GM23338 (cell line): ENCODE data around the gene KAZN. TPM values are rescaled to one million over a fixed set of nuclear protein-coding genes. Genes with fewer than 3 reads are reported as not detected.
A peak's percentile ranks its signal among the peaks of the same experiment; 100 is the strongest.

ENCODE experiments used
- ATAC-seq: fragments of 200-7000 bp; cut with Tn5 transposase; 3 replicates; pipeline ENCODE4 v1.9.1; 2020
- DNase-seq: peaks from one replicate; pipeline ENCODE4 v3.0.0-alpha.2; 2015; ENCODE audit warnings: low spot score
- H2AFZ ChIP-seq: fragments of 200-600 bp; sonication (generic); 2 replicates; pipeline ENCODE4 v1.8.0; 2016; ENCODE audit warnings: antibody characterized with exemption, mild to moderate bottlenecking, moderate library complexity
- H3F3A ChIP-seq: fragments of 200-600 bp; sonication (generic); replicated peaks from 2 replicates; pipeline ENCODE4 v1.8.0; 2017; ENCODE audit warnings: antibody characterized with exemption, mixed run types, low read depth
- H3K27ac ChIP-seq: fragments of 200-600 bp; sonication (generic); 2 replicates; pipeline ENCODE4 v1.6.1; 2016; ENCODE audit warnings: low read depth
- H3K27me3 ChIP-seq: fragments of 200-600 bp; sonication (generic); 2 replicates; pipeline ENCODE4 v1.8.0; 2016; ENCODE audit warnings: mild to moderate bottlenecking, mixed run types, moderate library complexity; ENCODE audit not compliant: insufficient read depth
- H3K36me3 ChIP-seq: fragments of 200-600 bp; sonication (generic); 2 replicates; pipeline ENCODE4 v1.8.0; 2016; ENCODE audit warnings: mild to moderate bottlenecking; ENCODE audit not compliant: insufficient read depth
- H3K4me1 ChIP-seq: fragments of 200-600 bp; sonication (generic); 2 replicates; pipeline ENCODE4 v1.8.0; 2016; ENCODE audit warnings: mild to moderate bottlenecking, moderate library complexity; ENCODE audit not compliant: insufficient read depth
- H3K4me2 ChIP-seq: fragments of 200-600 bp; sonication (generic); 2 replicates; pipeline ENCODE4 v1.7.1; 2017; ENCODE audit warnings: mixed run types
- H3K4me3 ChIP-seq: fragments of 200-600 bp; sonication (generic); 2 replicates; pipeline ENCODE4 v1.6.1; 2016; ENCODE audit warnings: mixed run types
- H3K79me2 ChIP-seq: fragments of 200-600 bp; sonication (generic); replicated peaks from 2 replicates; pipeline ENCODE4 v1.8.0; 2017; ENCODE audit warnings: mild to moderate bottlenecking; ENCODE audit not compliant: insufficient read depth
- H3K9me2 ChIP-seq: fragments of 200-600 bp; sonication (generic); 2 replicates; pipeline ENCODE4 v1.8.0; 2017; ENCODE audit not compliant: insufficient read depth
- H4K20me1 ChIP-seq: fragments of 200-600 bp; sonication (generic); replicated peaks from 2 replicates; pipeline ENCODE4 v1.8.0; 2017; ENCODE audit warnings: mild to moderate bottlenecking; ENCODE audit not compliant: insufficient read depth
- H3K27ac Mint-ChIP-seq: 2 replicates; pipeline ENCODE4 v1.8.0; 2020; ENCODE audit warnings: inconsistent platforms, mild to moderate bottlenecking, moderate library complexity, mixed read lengths
- H3K27me3 Mint-ChIP-seq: 3 replicates; pipeline ENCODE4 v1.8.0; 2022; ENCODE audit warnings: low read depth, mild to moderate bottlenecking, moderate library complexity, mixed read lengths, inconsistent platforms; ENCODE audit not compliant: insufficient read depth, poor library complexity
- H3K36me3 Mint-ChIP-seq: 3 replicates; pipeline ENCODE4 v1.8.0; 2021; ENCODE audit warnings: low read depth, mild to moderate bottlenecking, inconsistent platforms, moderate library complexity, mixed read lengths
- H3K4me1 Mint-ChIP-seq: 3 replicates; pipeline ENCODE4 v1.8.0; 2020; ENCODE audit warnings: mild to moderate bottlenecking, inconsistent platforms, mixed read lengths
- H3K4me3 Mint-ChIP-seq: 3 replicates; pipeline ENCODE4 v1.8.0; 2021; ENCODE audit warnings: moderate library complexity, mild to moderate bottlenecking, inconsistent platforms, mixed read lengths
- H3K9me3 Mint-ChIP-seq: 3 replicates; pipeline ENCODE4 v1.8.0; 2020; ENCODE audit warnings: moderate library complexity, mild to moderate bottlenecking, inconsistent platforms, mixed read lengths
- CREB1 ChIP-seq: fragments of 250-450 bp; sonication (Bioruptor Pico); IDR thresholded peaks from 2 replicates; pipeline ENCODE4 v1.5.0; 2020; ENCODE audit warnings: low read depth, mild to moderate bottlenecking, moderate library complexity
- CTCF ChIP-seq, 2 experiments: fragments of 200-600 bp in 1 of 2; sonication (generic) in 1 of 2; conservative IDR thresholded peaks; 2 replicates each; pipeline versions ENCODE4 v1.5.1 to v1.6.1; 2016 to 2017; ENCODE audit warnings: antibody characterized with exemption in 2 of 2, low read depth in 2 of 2, mild to moderate bottlenecking in 2 of 2, moderate library complexity in 1 of 2
- ETS1 ChIP-seq: IDR thresholded peaks from 2 replicates; pipeline ENCODE4 v1.6.1; 2016; ENCODE audit warnings: antibody characterized with exemption
- EZH2 ChIP-seq: fragments of 200-600 bp; sonication (generic); IDR thresholded peaks from one replicate; pipeline ENCODE4 v1.8.0; 2017; ENCODE audit warnings: antibody characterized with exemption, mild to moderate bottlenecking, low read depth; ENCODE audit not compliant: unreplicated experiment
- EZH2phosphoT487 ChIP-seq: fragments of 200-600 bp; sonication (generic); IDR thresholded peaks from one replicate; pipeline ENCODE4 v1.8.1; 2018; ENCODE audit warnings: antibody characterized with exemption; ENCODE audit not compliant: unreplicated experiment
- JUNB ChIP-seq: IDR thresholded peaks from one replicate; pipeline ENCODE4 v1.6.1; 2016; ENCODE audit warnings: antibody characterized with exemption; ENCODE audit not compliant: unreplicated experiment
- NANOG ChIP-seq: IDR thresholded peaks from 2 replicates; pipeline ENCODE4 v1.6.1; 2016; ENCODE audit warnings: antibody characterized with exemption, borderline replicate concordance
- POLR2AphosphoS5 ChIP-seq: IDR thresholded peaks from 2 replicates; pipeline ENCODE4 v1.6.1; 2016; ENCODE audit warnings: antibody characterized with exemption, low read depth
- REST ChIP-seq: IDR thresholded peaks from one replicate; pipeline ENCODE4 v1.6.1; 2018; ENCODE audit warnings: antibody characterized with exemption; ENCODE audit not compliant: unreplicated experiment
- STAT1 ChIP-seq: IDR thresholded peaks from one replicate; pipeline ENCODE4 v1.6.1; 2016; ENCODE audit warnings: antibody characterized with exemption; ENCODE audit not compliant: unreplicated experiment
- ZNF114 ChIP-seq: fragments of 250-450 bp; sonication (Bioruptor Pico); IDR thresholded peaks from 2 replicates; pipeline ENCODE4 v1.5.0; 2020; ENCODE audit warnings: mild to moderate bottlenecking, moderate library complexity
- ZNF331 ChIP-seq: fragments of 250-450 bp; sonication (Bioruptor Pico); IDR thresholded peaks from 2 replicates; pipeline ENCODE4 v1.5.0; 2020; ENCODE audit warnings: low read depth, mild to moderate bottlenecking, moderate library complexity
- ZNF462 ChIP-seq: fragments of 250-450 bp; sonication (Bioruptor Pico); IDR thresholded peaks from 2 replicates; pipeline ENCODE4 v1.5.0; 2020; ENCODE audit warnings: mild to moderate bottlenecking, moderate library complexity
- polyA plus RNA-seq: library from polyadenylated mRNA; unstranded; fragments of >200 nt; fragmentation: Nextera tagmentation; extraction: Ambion mirVana; gene quantifications from 2 replicates; pipeline ENCODE4 v1.2.1, GENCODE V29; 2016
- total RNA-seq: library from RNA; depleted of rRNA; stranded (reverse); fragments of >200 nt; shearing (Covaris generic); gene quantifications from 2 replicates; pipeline ENCODE4 v1.2.3, GENCODE V29; 2014

KAZN gene
- total and polyA plus RNA-seq, 2 experiments from 2014 or later: 9.9 to 15.0 TPM

GRCh38 chr1:14658642-14659041 lies 60.2 kb downstream of the KAZN start:
- Histone ChIP-seq H3K4me2 (no peak overlapping the region), H3K36me3 (no peaks in the 10 kb centered on the region), H3K27ac (no peak overlapping the region), H3K27me3 (no peaks in the 10 kb centered on the region), H3K4me1 (peaks cover 21% of the 10 kb centered on the region), H3K79me2 (peaks cover 5% of the 10 kb centered on the region; the same call in 1 of the 2 replicates), H3K4me3 (no peak overlapping the region), H4K20me1 (no peaks in the 10 kb centered on the region), H3F3A (0 out of 2 replicates have a peak, but pooled peaks cover 4% of the 10 kb centered on the region), H3K9me2 (no peaks in the 10 kb centered on the region), H2AFZ (no peak overlapping the region)
- Mint-ChIP-seq H3K4me3 (no peak overlapping the region), H3K9me3 (no peaks in the 10 kb centered on the region), H3K27me3 (no peaks in the 10 kb centered on the region), H3K4me1 (peaks cover 16% of the 10 kb centered on the region), H3K36me3 (no peaks in the 10 kb centered on the region), H3K27ac (0 out of 2 replicates have a peak overlapping the region, but pooled peaks have one; percentile 36)
- peak; percentile 67 for ATAC-seq
- TF ChIP-seq REST (no peak), ZNF462 (CRISPR knock-in tag) (no peak), CTCF (conservative IDR thresholded peaks at IDR 0.05; ENCODE audit: low read depth in 2 of 2) (no peak), NANOG (no peak), EZH2 (no peak), STAT1 (no peak), ETS1 (no peak), JUNB (no peak), POLR2AphosphoS5 (no peak), CREB1 (no peak), ZNF331 (CRISPR knock-in tag) (no peak), ZNF114 (CRISPR knock-in tag) (no peak), EZH2phosphoT487 (no peak)
- DNase-seq: peak; percentile 46
